ENCODE data around the gene GSTT4.
"Not testable (repeated sequence)": the region's sequence is repeated elsewhere in the genome, so short reads cannot be mapped to it uniquely, and the experiment has no call there.

GSTT4 gene

GRCh38 chr22:23952794-23953405 is 52.4 kb downstream of the GSTT4 start:
- not testable (repeated sequence) for DNase-seq (ENCODE audit: low spot score)

- not testable (repeated sequence) for DNase-seq (ENCODE audit: low spot score)
These were observed 53.9 kb downstream of the GSTT4 start for GRCh38 chr22:23951383-23951782.

- not testable (repeated sequence) for DNase-seq (ENCODE audit: low spot score)
These were observed 55.5 kb downstream of the GSTT4 start for GRCh38 chr22:23949764-23950163.

Measured in Ammon's horn (tissue), 1 donor.